GOT3 (cell line): ENCODE results near the gene KLRC4.
"Not testable (repeated sequence)": the region's sequence is repeated elsewhere in the genome, so short reads cannot be mapped to it uniquely, and the experiment has no call there.

Source experiments
- DNase-seq: peaks from one replicate; lab custom pipeline; 2025; ENCODE audit warnings: mixed read lengths; lab: John Stamatoyannopoulos, UW

Gene KLRC4

DNA sequence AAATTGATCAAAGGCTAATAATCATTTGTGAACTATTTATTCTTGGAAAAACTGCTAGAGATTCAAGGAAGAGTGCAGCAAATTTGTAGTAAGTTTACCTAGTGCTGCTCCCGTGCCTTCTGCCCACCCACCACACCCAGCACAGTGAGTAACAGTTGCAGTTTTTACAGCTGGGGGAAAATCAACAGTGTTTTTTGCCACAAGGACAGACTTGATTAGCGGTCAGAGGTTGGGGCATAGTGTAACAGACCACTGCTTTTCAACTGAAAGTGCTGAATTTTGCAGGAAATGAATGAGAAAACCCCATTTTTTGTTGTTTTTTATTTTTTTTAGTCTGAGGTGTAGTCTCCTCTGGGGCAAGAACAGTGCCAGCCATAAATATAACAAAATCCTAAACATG, 12.3 kb downstream of the KLRC4 start:
- DNase-seq = no peak

DNA sequence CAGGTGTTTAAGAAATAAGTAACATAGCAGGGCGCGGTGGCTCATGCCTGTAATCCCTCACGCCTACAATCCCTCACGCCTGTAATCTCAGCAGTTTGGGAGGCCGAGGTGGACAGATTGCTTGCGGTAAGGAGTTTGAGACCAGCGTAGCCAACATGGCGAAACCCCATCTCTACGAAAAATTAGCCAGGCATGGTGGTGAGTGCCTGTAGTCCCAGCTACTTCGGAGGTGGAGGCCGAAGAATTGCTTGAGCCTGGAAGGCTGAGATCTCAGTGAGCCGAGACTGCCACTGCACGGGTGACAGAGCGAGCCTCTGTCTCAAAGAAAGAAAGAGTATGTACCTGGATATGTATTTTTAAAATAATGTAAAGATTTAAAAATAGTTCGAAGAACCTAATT, 13.4 kb downstream of the KLRC4 start:
- DNase-seq = not testable (repeated sequence)

- no peak for DNase-seq
These were observed 14.1 kb downstream of the KLRC4 start for GRCh38 chr12:10395390-10395998.

GRCh38 chr12:10394531-10395152, 14.9 kb downstream of the KLRC4 start:
- not testable (repeated sequence) for DNase-seq

DNA sequence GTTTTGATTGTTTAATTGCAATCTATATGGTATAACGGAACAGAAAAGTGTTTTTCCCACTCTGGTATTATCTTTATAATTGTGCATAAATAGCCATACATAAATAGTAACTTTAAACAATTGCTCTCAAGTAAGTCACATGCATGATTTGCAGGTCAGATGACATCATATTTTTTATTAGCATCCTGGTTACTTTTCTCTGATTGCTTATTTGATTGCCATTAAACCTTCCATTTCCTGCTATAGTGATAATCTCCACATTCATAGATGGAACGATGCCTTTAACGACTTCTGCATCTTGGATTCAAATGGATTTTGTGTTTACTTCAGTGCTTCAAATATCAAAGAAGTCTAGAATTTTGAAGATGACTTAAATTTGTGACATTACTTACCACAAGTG, 16.3 kb downstream of the KLRC4 start:
- DNase-seq = no peak

GRCh38 chr12:10392394-10392930, 17.1 kb downstream of the KLRC4 start:
- no peak for DNase-seq

DNA sequence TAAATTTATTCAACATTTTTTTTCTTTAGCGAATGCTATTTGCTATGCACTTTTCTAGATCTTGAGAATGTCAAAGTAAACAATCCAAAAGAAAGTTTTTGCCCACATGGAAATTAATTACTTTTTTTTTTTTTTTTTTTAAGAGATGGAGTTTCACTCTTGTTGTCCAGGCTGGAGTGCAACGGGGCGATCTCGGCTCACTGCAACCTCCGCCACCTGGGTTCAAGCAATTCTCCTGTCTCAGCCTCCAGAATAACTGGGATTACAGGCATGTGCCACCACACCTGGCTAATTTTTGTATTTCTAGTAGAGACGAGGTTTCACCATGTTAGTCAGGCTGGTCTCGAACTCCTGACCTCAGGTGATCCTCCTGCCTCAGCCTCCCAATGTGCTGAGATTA, 18.6 kb downstream of the KLRC4 start:
- not testable (repeated sequence) for DNase-seq

DNA sequence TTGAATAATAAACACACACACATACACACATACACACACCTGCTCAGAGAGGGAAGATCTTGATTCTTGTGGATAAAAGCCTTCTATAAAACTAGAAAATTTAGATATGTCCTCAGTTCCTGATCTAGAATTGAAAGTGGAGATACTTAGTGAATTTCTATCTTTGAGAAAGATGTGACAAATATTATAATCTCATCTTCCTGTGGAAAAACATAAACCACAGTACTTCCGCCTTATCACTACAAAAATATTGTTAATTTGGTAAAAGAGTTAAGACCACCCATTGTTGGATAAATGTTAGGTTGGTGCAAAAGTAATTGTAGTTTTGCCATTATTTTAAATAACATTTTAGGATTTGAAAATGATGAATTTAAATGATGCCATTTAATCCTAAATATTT, 19.7 kb downstream of the KLRC4 start, which contains the start of gene KLRK1:
KLRK1 (minus strand) TSS at position 138 of the 400 bp plus-strand sequence. CDS start 1,231 bp downstream, outside the sequence.
- no peak for DNase-seq

DNA sequence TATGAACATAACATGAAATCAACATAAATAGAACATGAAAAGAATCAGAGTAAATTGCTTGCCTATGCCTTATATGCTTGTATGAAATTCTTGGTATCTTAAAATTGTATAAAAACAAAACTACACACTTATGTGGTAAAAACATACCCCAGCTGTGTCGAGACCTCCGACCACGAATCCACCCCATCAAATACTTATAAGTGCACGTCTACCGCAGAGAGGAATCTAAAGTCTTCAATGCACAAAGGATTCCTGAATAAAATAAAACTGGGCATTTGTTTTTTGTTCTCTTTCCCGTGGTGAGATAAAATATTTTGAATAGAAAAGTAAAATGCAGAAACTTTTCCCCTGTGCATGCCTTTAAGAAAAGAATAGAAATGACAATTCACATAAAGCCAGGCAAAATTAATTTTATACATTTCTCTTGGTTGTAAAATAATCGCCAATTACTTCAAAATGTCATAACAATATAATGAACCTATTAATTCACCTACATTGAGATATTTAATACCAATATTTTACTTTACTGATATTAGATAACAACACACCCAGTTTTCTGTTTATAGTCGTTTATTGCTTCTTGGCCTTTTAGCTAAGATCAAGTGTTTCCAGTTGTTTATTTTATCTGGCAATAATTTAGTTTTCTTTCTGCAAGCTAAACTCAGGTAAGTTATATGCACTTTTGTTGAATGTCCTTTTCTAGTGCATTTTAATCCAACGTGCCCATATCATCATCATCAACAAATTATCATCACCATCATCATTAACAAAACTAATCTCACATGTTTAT, 20.7 kb downstream of the KLRC4 start:
- no peak for DNase-seq

GRCh38 chr12:10387498-10387897, 22.1 kb downstream of the KLRC4 start:
- DNase-seq = not testable (repeated sequence)

GRCh38 chr12:10386857-10387256, 22.7 kb downstream of the KLRC4 start:
- no peak for DNase-seq

GRCh38 chr12:10385166-10385613, 24.4 kb downstream of the KLRC4 start:
- DNase-seq = no peak

GRCh38 chr12:10384191-10384590, 25.4 kb downstream of the KLRC4 start:
- DNase-seq = no peak

- no peak for DNase-seq
These were observed 27.5 kb downstream of the KLRC4 start for GRCh38 chr12:10381928-10382628.

GRCh38 chr12:10378737-10379136, 30.8 kb downstream of the KLRC4 start:
- not testable (repeated sequence) for DNase-seq

DNA sequence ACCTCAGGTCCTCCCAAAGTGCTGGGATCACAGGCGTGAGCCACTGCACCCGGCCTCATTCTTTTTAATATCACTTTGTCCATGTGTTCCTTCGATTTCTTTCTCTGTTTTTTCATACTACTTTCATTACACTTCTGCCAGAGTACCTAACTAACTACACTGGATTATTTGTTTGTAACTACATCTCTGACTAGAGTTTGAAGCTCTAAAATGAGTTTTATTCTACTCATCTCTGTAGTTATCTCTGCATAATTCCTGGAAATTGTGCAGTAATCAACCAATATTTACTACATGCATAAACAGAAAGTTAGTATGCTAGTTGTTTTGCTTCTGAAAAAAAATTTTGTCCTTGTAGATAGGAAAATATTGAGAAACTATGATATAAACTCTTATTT, 34.9 kb downstream of the KLRC4 start:
- no peak for DNase-seq

DNA sequence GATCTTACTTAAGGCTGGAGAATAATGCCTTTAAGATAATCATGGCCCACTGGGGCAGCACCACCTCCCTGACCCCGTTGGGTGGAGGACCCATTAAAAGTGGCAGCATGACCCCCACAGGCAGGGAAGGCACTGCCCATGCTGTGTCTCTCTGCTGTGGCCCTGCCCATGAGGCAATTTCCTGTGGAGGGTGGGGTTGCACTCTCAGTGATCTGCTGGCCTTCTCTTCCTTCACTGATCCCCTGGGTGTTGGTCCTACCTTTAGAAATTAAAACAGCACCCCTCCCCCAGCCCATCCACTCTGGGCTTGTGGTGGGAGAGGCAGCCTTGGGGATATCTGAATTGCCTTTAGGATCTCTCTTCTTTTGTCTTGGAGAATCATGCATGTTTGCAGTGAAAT, 37.0 kb downstream of the KLRC4 start:
- no peak for DNase-seq

DNA sequence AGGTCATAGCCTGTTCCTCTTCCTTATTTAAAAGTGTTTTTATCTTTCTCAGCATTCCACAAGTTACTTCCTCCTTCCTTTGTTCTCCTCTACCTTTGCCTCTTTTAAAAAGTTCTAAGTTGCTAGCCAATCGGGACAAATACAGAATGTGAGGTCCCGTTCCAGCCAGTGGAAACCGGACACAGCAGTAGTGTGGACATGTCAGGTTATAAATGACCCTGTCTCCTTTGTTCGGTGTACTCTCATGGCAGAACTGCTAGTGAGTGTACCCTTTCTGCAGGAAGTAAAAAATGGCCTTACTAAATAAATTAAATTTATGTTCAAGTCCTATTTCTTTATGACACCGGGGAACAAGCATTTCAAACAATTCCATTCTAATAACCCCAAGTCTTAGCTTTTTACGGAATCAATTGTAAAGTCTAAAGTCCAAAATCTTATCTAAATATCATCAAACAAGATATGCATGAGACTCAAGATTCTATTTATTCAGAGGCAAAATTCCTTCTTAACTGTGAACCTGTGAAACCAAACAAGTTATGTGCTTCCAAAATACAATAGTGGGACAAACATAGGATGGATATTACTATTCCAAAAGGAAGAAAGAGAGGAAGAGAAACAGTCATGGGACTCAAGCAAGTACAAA, 37.5 kb downstream of the KLRC4 start:
- DNase-seq = not testable (repeated sequence)

DNA sequence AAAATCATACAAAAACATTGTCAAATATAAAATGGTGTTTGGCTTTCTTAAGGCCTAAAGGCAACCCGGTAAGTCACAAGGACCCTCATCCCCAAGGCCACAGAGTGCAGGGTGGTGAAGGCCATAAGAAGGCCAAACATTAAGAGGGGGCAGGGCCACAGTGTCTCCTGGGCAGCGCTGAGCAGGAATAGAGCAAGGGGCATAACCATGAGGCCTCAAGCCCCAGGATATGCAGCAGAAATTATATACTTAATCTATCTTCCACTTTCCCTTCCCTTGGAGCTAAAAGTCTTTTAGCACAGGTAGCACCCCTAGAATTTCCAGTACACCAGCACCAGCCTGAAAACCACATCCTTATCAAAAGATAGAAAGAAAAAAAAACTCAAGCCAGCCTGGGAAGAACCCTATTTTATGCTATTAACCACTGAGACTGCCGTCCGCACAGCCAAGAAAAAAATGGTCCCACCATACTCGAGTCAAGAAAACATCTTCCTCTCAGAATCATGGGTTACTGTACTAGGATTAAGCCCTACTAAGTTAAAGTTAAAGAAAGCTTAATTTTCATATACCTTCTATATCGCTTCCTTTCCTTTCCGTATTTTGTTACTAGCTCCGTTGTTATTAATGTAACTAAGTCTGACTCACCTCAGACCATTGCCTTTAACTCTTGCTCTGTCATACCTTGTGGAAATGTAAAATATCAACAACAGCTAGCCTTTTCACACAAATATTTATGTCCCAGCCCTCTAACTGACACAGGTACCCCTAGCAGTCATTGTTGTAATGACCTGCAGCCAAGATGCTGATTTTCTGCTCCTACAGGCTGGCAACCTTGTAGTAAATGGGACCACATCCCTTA, 39.8 kb downstream of the KLRC4 start:
- no peak for DNase-seq
